GM13977 (cell line): ENCODE measurements around the gene AFAP1L1.

Experiments used
- DNase-seq: peaks from one replicate; pipeline ENCODE4 v3.0.0; 2012; ENCODE audit warnings: low spot score
- CTCF ChIP-seq: IDR thresholded peaks from 2 replicates; pipeline ENCODE4 v1.5.1; 2012; ENCODE audit warnings: mild to moderate bottlenecking, control low read depth; ENCODE audit not compliant: insufficient read depth; ENCODE audit errors: extremely low read depth, missing control alignments
- in situ Hi-C: fragments of 300-500 bp; cut with MboI; formaldehyde crosslinking; loops from one replicate; pipeline ENCODE4 v1.12.0; 2022; ENCODE audit warnings: low sequenced_read_pairs, low pct_unique_long_range_greater_than_20kb, mixed read lengths, inconsistent platforms; ENCODE audit not compliant: unreplicated experiment

AFAP1L1 gene

GRCh38 chr5:149265597-149265996 lies 6.1 kb upstream of the AFAP1L1 start:
- in situ Hi-C loops = loop anchor here (25.0 kb wide), 1 partner anchor 528 kb away; no protein-coding TSS in a partner anchor
- DNase-seq = no peak
- no peak for TF ChIP-seq CTCF

DNA sequence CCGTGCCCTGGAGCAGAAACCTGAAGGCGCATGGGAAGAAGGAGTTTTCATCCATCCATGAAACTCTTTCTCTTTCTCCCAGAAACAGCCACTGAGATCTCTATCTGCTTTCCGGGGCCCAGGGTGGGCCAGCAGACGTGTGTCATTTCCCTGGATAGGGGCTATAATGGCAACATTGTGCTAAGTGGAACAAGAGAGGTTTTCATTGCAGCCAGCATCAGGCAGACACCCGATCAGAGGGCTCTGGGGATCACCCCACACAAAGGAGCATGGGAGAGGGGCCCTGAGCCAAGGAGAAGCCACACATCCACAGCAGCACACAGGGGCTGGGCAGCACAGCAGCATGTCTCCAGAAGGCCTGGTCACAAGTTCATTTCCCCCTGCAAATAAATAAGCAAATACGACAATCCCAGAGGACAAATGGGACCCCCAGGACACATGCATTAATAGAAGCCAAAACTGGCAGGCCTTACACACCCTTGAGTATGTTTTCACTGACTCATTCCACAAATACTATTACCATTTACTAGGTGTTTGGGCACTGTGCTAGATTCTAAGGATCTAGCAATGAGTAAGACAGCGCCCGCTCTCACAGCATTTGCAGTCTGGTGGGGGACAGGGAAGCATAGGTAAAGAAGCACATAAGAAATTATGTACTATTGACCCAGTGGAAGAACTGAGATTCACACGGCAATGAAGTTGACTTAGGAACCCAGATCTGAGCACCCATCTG lies 4.3 kb upstream of the AFAP1L1 start:
- no peak for TF ChIP-seq CTCF
- in situ Hi-C loops = loop anchor here (25.0 kb wide), 1 partner anchor 530 kb away; no protein-coding TSS in a partner anchor
- DNase-seq = no peak

DNA sequence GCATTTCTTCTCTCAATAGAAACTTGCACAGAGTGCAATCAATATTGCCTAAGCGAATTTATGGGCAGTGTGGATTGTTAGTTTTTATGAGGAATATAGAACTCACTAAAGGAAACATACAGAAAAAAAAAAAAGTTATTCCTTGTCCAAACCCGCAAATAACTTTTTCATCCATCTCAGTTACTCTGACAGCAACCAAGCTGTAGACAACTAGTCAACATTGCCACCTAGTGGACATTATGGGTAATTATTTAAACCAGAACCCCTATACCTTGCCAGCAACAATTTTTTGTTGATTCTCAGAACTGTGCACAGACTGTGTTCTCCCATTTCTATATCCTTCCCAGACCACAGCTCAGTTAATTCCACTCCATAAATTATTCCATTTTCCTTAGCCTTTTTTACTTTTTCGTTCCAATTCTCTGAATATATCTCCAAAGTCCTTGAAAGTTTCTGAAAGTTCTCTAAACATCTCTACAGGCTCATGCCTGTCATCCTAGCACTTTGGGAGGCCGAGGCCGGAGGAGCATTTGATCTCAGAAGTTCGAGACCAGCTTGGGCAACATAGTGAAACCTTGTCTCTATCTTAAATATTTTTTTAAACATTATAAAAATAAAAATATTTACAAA lies 2.6 kb upstream of the AFAP1L1 start:
- in situ Hi-C loops = loop anchor here (25.0 kb wide), 1 partner anchor 532 kb away; no protein-coding TSS in a partner anchor
- peak; percentile 79 for DNase-seq
- TF ChIP-seq CTCF = peak; percentile 65

GRCh38 chr5:149271195-149271715 lies 404 bp upstream of the AFAP1L1 start:
- peak; percentile 17 for DNase-seq
- no peak for TF ChIP-seq CTCF
- in situ Hi-C loops = loop anchor here (25.0 kb wide), 1 partner anchor 534 kb away; no protein-coding TSS in a partner anchor

DNA sequence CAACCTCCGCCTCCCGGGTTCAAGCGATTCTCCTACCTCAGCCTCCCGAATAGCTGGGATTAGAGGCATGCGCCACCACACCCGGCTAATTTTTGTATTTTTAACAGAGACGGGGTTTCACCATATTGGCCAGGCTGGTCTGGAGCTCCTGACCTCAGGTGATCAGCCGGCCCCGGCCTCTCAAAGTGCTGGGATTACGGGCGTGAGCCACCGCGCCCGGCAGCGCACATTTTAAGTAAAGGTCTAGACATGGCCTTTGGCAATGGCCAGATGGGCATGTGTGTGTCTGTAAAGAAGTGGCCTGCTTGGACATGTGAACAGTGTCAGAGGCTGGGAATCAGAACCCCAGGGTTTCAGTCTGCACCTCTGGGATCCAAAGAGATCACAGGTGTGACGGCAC lies 1.1 kb downstream of the AFAP1L1 start:
- DNase-seq = peak; percentile 14
- in situ Hi-C loops = loop anchor here (25.0 kb wide), 1 partner anchor 535 kb away; no protein-coding TSS in a partner anchor

GRCh38 chr5:149273237-149273636 lies 1.6 kb downstream of the AFAP1L1 start:
- TF ChIP-seq CTCF = no peak
- DNase-seq = no peak
- in situ Hi-C loops = loop anchor here (25.0 kb wide), 1 partner anchor 536 kb away; no protein-coding TSS in a partner anchor

DNA sequence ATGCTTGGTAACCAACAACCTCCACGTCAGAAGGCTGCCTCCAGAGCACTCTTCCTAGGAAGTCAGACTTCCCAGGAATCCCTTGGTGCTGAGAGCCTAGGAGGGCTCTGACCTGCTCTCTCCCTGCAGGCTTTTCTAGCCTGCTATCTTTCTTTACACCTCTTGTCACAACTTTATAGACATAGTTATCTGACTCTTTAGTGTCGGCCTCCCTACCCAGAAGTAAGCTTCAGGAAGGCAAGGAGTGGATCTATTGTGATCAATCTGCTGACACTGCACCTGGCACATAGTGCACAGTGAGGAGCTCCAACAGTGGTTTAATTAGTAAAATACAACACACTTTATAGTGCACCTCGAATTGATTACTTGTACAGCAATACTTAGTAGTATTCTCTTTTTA lies 2.3 kb downstream of the AFAP1L1 start:
- in situ Hi-C loops = loop anchor here (25.0 kb wide), 1 partner anchor 537 kb away; no protein-coding TSS in a partner anchor
- no peak for TF ChIP-seq CTCF
- no peak for DNase-seq
